Breast epithelium (tissue), 3 donors: ENCODE measurements around the gene MSH3.
"Not testable (repeated sequence)": the region's sequence is repeated elsewhere in the genome, so short reads cannot be mapped to it uniquely, and the experiment has no call there.

ENCODE experiments used
- CTCF ChIP-seq, 3 donors: fragments of 450-650 bp; IDR thresholded peaks; one replicate each; pipeline ENCODE4 v1.5.1; 2016 to 2017; ENCODE audit warnings: antibody characterized with exemption in 3 of 3, mild to moderate bottlenecking in 3 of 3, moderate library complexity in 3 of 3
- POLR2A ChIP-seq: fragments of 450-650 bp; IDR thresholded peaks from one replicate; pipeline ENCODE4 v1.6.1; 2016; ENCODE audit warnings: antibody characterized with exemption, mild to moderate bottlenecking, moderate library complexity
- POLR2AphosphoS5 ChIP-seq, 3 donors: sonication (generic); formaldehyde crosslinking; IDR thresholded peaks; one replicate each; pipeline ENCODE4 v1.6.1; 2017; ENCODE audit warnings: antibody characterized with exemption in 3 of 3

GRCh38 chr5:80789319-80790016 lies 135.0 kb downstream of the MSH3 start:
- not testable (repeated sequence) for TF ChIP-seq CTCF (IDR thresholded peaks at IDR 0.05); POLR2AphosphoS5 (IDR thresholded peaks at IDR 0.05); POLR2A
